ENCODE data around the gene SPA17.

The SPA17 gene

GRCh38 chr11:124657904-124658303 lies 15.8 kb upstream of the SPA17 start:
- Histone ChIP-seq H2BK120ac (ENCODE audit: low read depth, low read length) (no peak overlapping the region), H4K8ac (ENCODE audit: low read depth, low read length) (no peak overlapping the region), H2BK5ac (ENCODE audit: low read length) (no peak overlapping the region), H4K5ac (ENCODE audit: low read length) (no peak overlapping the region), H3K27ac (ENCODE audit: low read depth, low read length) (no peak overlapping the region), H3K4me2 (ENCODE audit: low read length) (no peak overlapping the region), H3K79me2 (ENCODE audit: control insufficient read depth, insufficient read depth, low read length) (no peaks in the 10 kb centered on the region), H2AK5ac (ENCODE audit: low read length) (no peak overlapping the region), H3K9ac (ENCODE audit: low read length) (no peak overlapping the region), H2BK15ac (replicated peaks; ENCODE audit: low read depth) (no peak overlapping the region), H3K79me1 (ENCODE audit: low read length) (no peaks in the 10 kb centered on the region), H3K4me3 (ENCODE audit: low read length) (no peak overlapping the region), H3K27me3 (ENCODE audit: insufficient read depth, low read length, poor library complexity) (no peaks in the 10 kb centered on the region), H3K4ac (ENCODE audit: low read depth, low read length) (no peak overlapping the region), H3K4me1 (ENCODE audit: control insufficient read depth, low read depth, low read length) (no peaks in the 10 kb centered on the region), H3K56ac (ENCODE audit: low read length) (no peak overlapping the region), H3K18ac (ENCODE audit: low read length) (no peak overlapping the region), H3K36me3 (ENCODE audit: control insufficient read depth, insufficient read depth, low read length) (no peaks in the 10 kb centered on the region), H3K23ac (ENCODE audit: low read length) (no peak overlapping the region)
- DNase-seq: no peak
- no CpG with 5 or more reads among the region's 5 CpGs for WGBS (ENCODE audit: extremely low coverage, insufficient coverage, low lambda C conversion rate)

GRCh38 chr11:124658501-124658900 lies 15.2 kb upstream of the SPA17 start:
- Histone ChIP-seq H3K9ac (ENCODE audit: low read length) (no peak overlapping the region), H4K5ac (ENCODE audit: low read length) (no peak overlapping the region), H3K27me3 (ENCODE audit: insufficient read depth, low read length, poor library complexity) (no peaks in the 10 kb centered on the region), H3K4me1 (ENCODE audit: control insufficient read depth, low read depth, low read length) (no peaks in the 10 kb centered on the region), H4K8ac (ENCODE audit: low read depth, low read length) (no peak overlapping the region), H2BK15ac (replicated peaks; ENCODE audit: low read depth) (no peak overlapping the region), H3K4me2 (ENCODE audit: low read length) (no peak overlapping the region), H3K79me1 (ENCODE audit: low read length) (no peaks in the 10 kb centered on the region), H3K36me3 (ENCODE audit: control insufficient read depth, insufficient read depth, low read length) (no peaks in the 10 kb centered on the region), H3K4me3 (ENCODE audit: low read length) (no peak overlapping the region), H3K4ac (ENCODE audit: low read depth, low read length) (no peak overlapping the region), H3K56ac (ENCODE audit: low read length) (no peak overlapping the region), H2BK5ac (ENCODE audit: low read length) (no peak overlapping the region), H2BK120ac (ENCODE audit: low read depth, low read length) (no peak overlapping the region), H3K18ac (ENCODE audit: low read length) (no peak overlapping the region), H3K23ac (ENCODE audit: low read length) (no peak overlapping the region), H3K27ac (ENCODE audit: low read depth, low read length) (no peak overlapping the region), H2AK5ac (ENCODE audit: low read length) (no peak overlapping the region), H3K79me2 (ENCODE audit: control insufficient read depth, insufficient read depth, low read length) (no peaks in the 10 kb centered on the region)
- DNase-seq: no peak
- WGBS (ENCODE audit: extremely low coverage, insufficient coverage, low lambda C conversion rate): 100% methylated on average over 2 of the region's 3 CpGs

- H2BK120ac ChIP-seq (ENCODE audit: low read depth, low read length): no peak overlapping the region
- H3K4me3 ChIP-seq (ENCODE audit: low read length): no peak overlapping the region
- no peak overlapping the region for H3K56ac ChIP-seq (ENCODE audit: low read length)
- WGBS (ENCODE audit: extremely low coverage, insufficient coverage, low lambda C conversion rate): no CpG with 5 or more reads among the region's 1 CpG
- no peak overlapping the region for H3K9ac ChIP-seq (ENCODE audit: low read length)
- H3K36me3 ChIP-seq (ENCODE audit: control insufficient read depth, insufficient read depth, low read length): no peaks in the 10 kb centered on the region
- no peak overlapping the region for H3K27ac ChIP-seq (ENCODE audit: low read depth, low read length)
- H3K4me1 ChIP-seq (ENCODE audit: control insufficient read depth, low read depth, low read length): no peaks in the 10 kb centered on the region
- no peaks in the 10 kb centered on the region for H3K27me3 ChIP-seq (ENCODE audit: insufficient read depth, low read length, poor library complexity)
- no peak overlapping the region for H3K18ac ChIP-seq (ENCODE audit: low read length)
- no peak overlapping the region for H3K4me2 ChIP-seq (ENCODE audit: low read length)
- no peaks in the 10 kb centered on the region for H3K79me2 ChIP-seq (ENCODE audit: control insufficient read depth, insufficient read depth, low read length)
- H2AK5ac ChIP-seq (ENCODE audit: low read length): no peak overlapping the region
- DNase-seq: no peak
- H2BK5ac ChIP-seq (ENCODE audit: low read length): no peak overlapping the region
- no peak overlapping the region for H4K5ac ChIP-seq (ENCODE audit: low read length)
- H4K8ac ChIP-seq (ENCODE audit: low read depth, low read length): no peak overlapping the region
- H3K4ac ChIP-seq (ENCODE audit: low read depth, low read length): no peak overlapping the region
- no peak overlapping the region for H2BK15ac ChIP-seq (replicated peaks; ENCODE audit: low read depth)
- H3K23ac ChIP-seq (ENCODE audit: low read length): no peak overlapping the region
- H3K79me1 ChIP-seq (ENCODE audit: low read length): no peaks in the 10 kb centered on the region
These were observed 14.7 kb upstream of the SPA17 start for GRCh38 chr11:124658986-124659385.

- Histone ChIP-seq H4K5ac (ENCODE audit: low read length) (no peak overlapping the region), H3K23ac (ENCODE audit: low read length) (no peak overlapping the region), H3K4me2 (ENCODE audit: low read length) (no peak overlapping the region), H2BK5ac (ENCODE audit: low read length) (no peak overlapping the region), H4K8ac (ENCODE audit: low read depth, low read length) (no peak overlapping the region), H3K9ac (ENCODE audit: low read length) (no peak overlapping the region), H3K18ac (ENCODE audit: low read length) (no peak overlapping the region), H3K27me3 (ENCODE audit: insufficient read depth, low read length, poor library complexity) (no peaks in the 10 kb centered on the region), H3K79me1 (ENCODE audit: low read length) (no peaks in the 10 kb centered on the region), H3K27ac (ENCODE audit: low read depth, low read length) (no peak overlapping the region), H3K79me2 (ENCODE audit: control insufficient read depth, insufficient read depth, low read length) (no peaks in the 10 kb centered on the region), H2AK5ac (ENCODE audit: low read length) (no peak overlapping the region), H3K56ac (ENCODE audit: low read length) (no peak overlapping the region), H2BK120ac (ENCODE audit: low read depth, low read length) (no peak overlapping the region), H3K36me3 (ENCODE audit: control insufficient read depth, insufficient read depth, low read length) (no peaks in the 10 kb centered on the region), H3K4me1 (ENCODE audit: control insufficient read depth, low read depth, low read length) (no peaks in the 10 kb centered on the region), H3K4me3 (ENCODE audit: low read length) (no peak overlapping the region), H3K4ac (ENCODE audit: low read depth, low read length) (no peak overlapping the region), H2BK15ac (replicated peaks; ENCODE audit: low read depth) (no peak overlapping the region)
- DNase-seq: no peak
These were observed 12.2 kb upstream of the SPA17 start for GRCh38 chr11:124661553-124661952.

- Histone ChIP-seq H3K4ac (ENCODE audit: low read depth, low read length) (no peak overlapping the region), H2BK120ac (ENCODE audit: low read depth, low read length) (no peak overlapping the region), H3K36me3 (ENCODE audit: control insufficient read depth, insufficient read depth, low read length) (no peaks in the 10 kb centered on the region), H3K79me2 (ENCODE audit: control insufficient read depth, insufficient read depth, low read length) (no peaks in the 10 kb centered on the region), H3K23ac (ENCODE audit: low read length) (no peak overlapping the region), H4K8ac (ENCODE audit: low read depth, low read length) (no peak overlapping the region), H3K27me3 (ENCODE audit: insufficient read depth, low read length, poor library complexity) (no peaks in the 10 kb centered on the region), H2BK5ac (ENCODE audit: low read length) (no peak overlapping the region), H3K9ac (ENCODE audit: low read length) (no peak overlapping the region), H2AK5ac (ENCODE audit: low read length) (no peak overlapping the region), H4K5ac (ENCODE audit: low read length) (no peak overlapping the region), H3K79me1 (ENCODE audit: low read length) (no peaks in the 10 kb centered on the region), H2BK15ac (replicated peaks; ENCODE audit: low read depth) (no peak overlapping the region), H3K4me1 (ENCODE audit: control insufficient read depth, low read depth, low read length) (no peaks in the 10 kb centered on the region), H3K18ac (ENCODE audit: low read length) (no peak overlapping the region), H3K56ac (ENCODE audit: low read length) (no peak overlapping the region), H3K4me3 (ENCODE audit: low read length) (no peak overlapping the region), H3K4me2 (ENCODE audit: low read length) (no peak overlapping the region), H3K27ac (ENCODE audit: low read depth, low read length) (no peak overlapping the region)
- no peak for DNase-seq
- no CpG with 5 or more reads among the region's 4 CpGs for WGBS (ENCODE audit: extremely low coverage, insufficient coverage, low lambda C conversion rate)
These were observed 11.6 kb upstream of the SPA17 start for GRCh38 chr11:124662106-124662505.

GRCh38 chr11:124663861-124664260 lies 9.8 kb upstream of the SPA17 start:
- H3K9ac ChIP-seq (ENCODE audit: low read length): no peak overlapping the region
- no peaks in the 10 kb centered on the region for H3K79me1 ChIP-seq (ENCODE audit: low read length)
- no peak overlapping the region for H2BK120ac ChIP-seq (ENCODE audit: low read depth, low read length)
- WGBS (ENCODE audit: extremely low coverage, insufficient coverage, low lambda C conversion rate): no CpG with 5 or more reads among the region's 2 CpGs
- H3K18ac ChIP-seq (ENCODE audit: low read length): no peak overlapping the region
- H3K4me1 ChIP-seq (ENCODE audit: control insufficient read depth, low read depth, low read length): no peaks in the 10 kb centered on the region
- H3K4me2 ChIP-seq (ENCODE audit: low read length): no peak overlapping the region
- H3K4ac ChIP-seq (ENCODE audit: low read depth, low read length): no peak overlapping the region
- no peak overlapping the region for H2BK15ac ChIP-seq (replicated peaks; ENCODE audit: low read depth)
- no peak overlapping the region for H3K23ac ChIP-seq (ENCODE audit: low read length)
- H4K8ac ChIP-seq (ENCODE audit: low read depth, low read length): no peak overlapping the region
- H3K56ac ChIP-seq (ENCODE audit: low read length): no peak overlapping the region
- H3K27ac ChIP-seq (ENCODE audit: low read depth, low read length): no peak overlapping the region
- no peaks in the 10 kb centered on the region for H3K79me2 ChIP-seq (ENCODE audit: control insufficient read depth, insufficient read depth, low read length)
- no peak overlapping the region for H2BK5ac ChIP-seq (ENCODE audit: low read length)
- no peak for DNase-seq
- no peaks in the 10 kb centered on the region for H3K36me3 ChIP-seq (ENCODE audit: control insufficient read depth, insufficient read depth, low read length)
- no peak overlapping the region for H4K5ac ChIP-seq (ENCODE audit: low read length)
- no peak overlapping the region for H2AK5ac ChIP-seq (ENCODE audit: low read length)
- no peaks in the 10 kb centered on the region for H3K27me3 ChIP-seq (ENCODE audit: insufficient read depth, low read length, poor library complexity)
- H3K4me3 ChIP-seq (ENCODE audit: low read length): no peak overlapping the region

Measured in mesendoderm (in vitro differentiated cells).